Central memory CD8-positive, alpha-beta T cell (primary cell): ENCODE results near the gene RAB8B.
A peak's percentile ranks its signal among the peaks of the same experiment; 100 is the strongest.

ENCODE experiments used
- ATAC-seq: fragments of 150-1000 bp; cut with Tn5 transposase; replicated peaks from 2 replicates; pipeline ENCODE4 v1.10.0; 2022; ENCODE audit warnings: mild to moderate bottlenecking, moderate FRiP score, moderate number of reproducible peaks; ENCODE audit not compliant: poor library complexity, severe bottlenecking; ENCODE audit errors: extremely low read depth
- DNase-seq, 2 donors: peaks; one replicate each; pipeline ENCODE4 v3.0.0; 2021; ENCODE audit warnings: low spot score in 2 of 2
- H3K27ac Mint-ChIP-seq: one replicate; pipeline ENCODE4 v1.8.0; 2022; ENCODE audit warnings: low read depth, mild to moderate bottlenecking, moderate library complexity, mixed read lengths
- H3K27me3 Mint-ChIP-seq: one replicate; pipeline ENCODE4 v1.8.0; 2022; ENCODE audit warnings: mixed read lengths
- H3K36me3 Mint-ChIP-seq: one replicate; pipeline ENCODE4 v1.8.0; 2022; ENCODE audit warnings: mild to moderate bottlenecking, moderate library complexity, mixed read lengths; ENCODE audit not compliant: insufficient read depth
- H3K4me1 Mint-ChIP-seq: one replicate; pipeline ENCODE4 v1.8.0; 2022; ENCODE audit warnings: mixed read lengths
- H3K4me3 Mint-ChIP-seq: one replicate; pipeline ENCODE4 v1.8.0; 2022; ENCODE audit warnings: mild to moderate bottlenecking, moderate library complexity, mixed read lengths
- H3K9me3 Mint-ChIP-seq: one replicate; pipeline ENCODE4 v1.8.0; 2022; ENCODE audit warnings: mixed read lengths

RAB8B gene

GRCh38 chr15:63165166-63165859, 24.1 kb upstream of the RAB8B start:
- Mint-ChIP-seq H3K27me3 (no peaks in the 10 kb centered on the region), H3K4me1 (peaks cover 5% of the 10 kb centered on the region), H3K36me3 (peaks cover 3% of the 10 kb centered on the region), H3K4me3 (no peak overlapping the region), H3K27ac (no peak overlapping the region), H3K9me3 (no peaks in the 10 kb centered on the region)
- no peak for ATAC-seq
- no peak for DNase-seq

GRCh38 chr15:63166219-63166618, 23.2 kb upstream of the RAB8B start:
- Mint-ChIP-seq H3K27me3 (no peaks in the 10 kb centered on the region), H3K27ac (no peak overlapping the region), H3K9me3 (no peaks in the 10 kb centered on the region), H3K36me3 (peaks cover 3% of the 10 kb centered on the region), H3K4me1 (peaks cover 5% of the 10 kb centered on the region), H3K4me3 (no peak overlapping the region)
- DNase-seq: no peak
- ATAC-seq: no peak

- ATAC-seq (no peak), DNase-seq (no peak)
- H3K9me3 Mint-ChIP-seq: no peaks in the 10 kb centered on the region
- H3K27me3 Mint-ChIP-seq: no peaks in the 10 kb centered on the region
- H3K4me1 Mint-ChIP-seq: peaks cover 5% of the 10 kb centered on the region
- peaks cover 2% of the 10 kb centered on the region for H3K36me3 Mint-ChIP-seq
- H3K4me3 Mint-ChIP-seq: no peak overlapping the region
- no peak overlapping the region for H3K27ac Mint-ChIP-seq
Observed at GRCh38 chr15:63169788-63170187, 19.6 kb upstream of the RAB8B start.

GRCh38 chr15:63172376-63172775, 17.0 kb upstream of the RAB8B start:
- Mint-ChIP-seq H3K4me3 (no peak overlapping the region), H3K9me3 (no peaks in the 10 kb centered on the region), H3K36me3 (peaks cover 2% of the 10 kb centered on the region), H3K4me1 (no peaks in the 10 kb centered on the region), H3K27ac (no peak overlapping the region), H3K27me3 (no peaks in the 10 kb centered on the region)
- DNase-seq (no peak), ATAC-seq (no peak)

- H3K27ac Mint-ChIP-seq: no peak overlapping the region
- ATAC-seq (no peak), DNase-seq (no peak)
- peaks cover 2% of the 10 kb centered on the region for H3K36me3 Mint-ChIP-seq
- H3K4me1 Mint-ChIP-seq: no peaks in the 10 kb centered on the region
- no peaks in the 10 kb centered on the region for H3K27me3 Mint-ChIP-seq
- no peak overlapping the region for H3K4me3 Mint-ChIP-seq
- no peaks in the 10 kb centered on the region for H3K9me3 Mint-ChIP-seq
Observed at GRCh38 chr15:63172851-63173451, 16.5 kb upstream of the RAB8B start.

GRCh38 chr15:63176302-63176701, 13.1 kb upstream of the RAB8B start:
- H3K27ac Mint-ChIP-seq: no peak overlapping the region
- peaks cover 2% of the 10 kb centered on the region for H3K36me3 Mint-ChIP-seq
- no peak for ATAC-seq
- DNase-seq: no peak
- H3K4me1 Mint-ChIP-seq: no peaks in the 10 kb centered on the region
- no peaks in the 10 kb centered on the region for H3K9me3 Mint-ChIP-seq
- no peaks in the 10 kb centered on the region for H3K27me3 Mint-ChIP-seq
- no peak overlapping the region for H3K4me3 Mint-ChIP-seq

- no peak overlapping the region for H3K27ac Mint-ChIP-seq
- peaks cover 2% of the 10 kb centered on the region for H3K36me3 Mint-ChIP-seq
- DNase-seq: no peak
- H3K4me1 Mint-ChIP-seq: no peaks in the 10 kb centered on the region
- no peaks in the 10 kb centered on the region for H3K27me3 Mint-ChIP-seq
- no peaks in the 10 kb centered on the region for H3K9me3 Mint-ChIP-seq
- ATAC-seq: no peak
- H3K4me3 Mint-ChIP-seq: no peak overlapping the region
Observed at GRCh38 chr15:63178034-63178433, 11.4 kb upstream of the RAB8B start.

- Mint-ChIP-seq H3K27ac (no peak overlapping the region), H3K4me1 (no peaks in the 10 kb centered on the region), H3K36me3 (peaks cover 1% of the 10 kb centered on the region), H3K27me3 (no peaks in the 10 kb centered on the region), H3K9me3 (no peaks in the 10 kb centered on the region), H3K4me3 (no peak overlapping the region)
- ATAC-seq: no peak
- DNase-seq: no peak
Observed at GRCh38 chr15:63180746-63181145, 8.7 kb upstream of the RAB8B start.

GRCh38 chr15:63181648-63182047, 7.8 kb upstream of the RAB8B start:
- H3K4me3 Mint-ChIP-seq: no peak overlapping the region
- ATAC-seq (no peak), DNase-seq (no peak)
- H3K9me3 Mint-ChIP-seq: no peaks in the 10 kb centered on the region
- peaks cover 1% of the 10 kb centered on the region for H3K36me3 Mint-ChIP-seq
- no peaks in the 10 kb centered on the region for H3K4me1 Mint-ChIP-seq
- H3K27ac Mint-ChIP-seq: no peak overlapping the region
- H3K27me3 Mint-ChIP-seq: no peaks in the 10 kb centered on the region

- Mint-ChIP-seq H3K4me1 (peaks cover 5% of the 10 kb centered on the region), H3K27me3 (no peaks in the 10 kb centered on the region), H3K27ac (no peak overlapping the region), H3K36me3 (peaks cover 6% of the 10 kb centered on the region), H3K9me3 (no peaks in the 10 kb centered on the region), H3K4me3 (no peak overlapping the region)
- DNase-seq (no peak), ATAC-seq (no peak)
Observed at GRCh38 chr15:63185206-63185605, 4.2 kb upstream of the RAB8B start.

GRCh38 chr15:63186065-63186464, 3.3 kb upstream of the RAB8B start:
- peaks cover 13% of the 10 kb centered on the region for H3K4me1 Mint-ChIP-seq
- no peak overlapping the region for H3K4me3 Mint-ChIP-seq
- no peaks in the 10 kb centered on the region for H3K27me3 Mint-ChIP-seq
- DNase-seq: no peak
- no peak overlapping the region for H3K27ac Mint-ChIP-seq
- no peaks in the 10 kb centered on the region for H3K9me3 Mint-ChIP-seq
- H3K36me3 Mint-ChIP-seq: peaks cover 7% of the 10 kb centered on the region
- ATAC-seq: no peak

GRCh38 chr15:63187589-63188226, 1.7 kb upstream of the RAB8B start:
- no peaks in the 10 kb centered on the region for H3K27me3 Mint-ChIP-seq
- H3K36me3 Mint-ChIP-seq: peaks cover 9% of the 10 kb centered on the region
- H3K27ac Mint-ChIP-seq: no peak overlapping the region
- H3K4me1 Mint-ChIP-seq: peaks cover 28% of the 10 kb centered on the region
- peak overlapping the region; percentile 95 for H3K4me3 Mint-ChIP-seq
- H3K9me3 Mint-ChIP-seq: no peaks in the 10 kb centered on the region
- DNase-seq (no peak), ATAC-seq (no peak)
